Measurements from ENCODE around the gene FGF22. TPM values are rescaled to one million over a fixed set of nuclear protein-coding genes. Genes with fewer than 3 reads are reported as not detected.

FGF22 gene
- total and polyA plus RNA-seq, 7 donors = 0.14 to 0.42 (median 0.16) TPM; not detected in 2

GRCh38 chr19:656751-657559 is 17.3 kb downstream of the FGF22 start:
- Histone ChIP-seq H3K4me3 (no peak overlapping the region), H3K27me3 (ENCODE audit: insufficient read depth in 3 of 3, low read length in 2 of 3) (no peaks in the 10 kb centered on the region), H3K9me3 (no peaks in the 10 kb centered on the region), H3K4me1 (peaks cover 50% of the 10 kb centered on the region), H3K27ac (no peak overlapping the region), H3K36me3 (ENCODE audit: insufficient read depth in 1 of 2, low read depth in 1 of 2) (peaks cover 0 to 20% of the 10 kb centered on the region in 2 donors)
- TF ChIP-seq, protein P1, sequence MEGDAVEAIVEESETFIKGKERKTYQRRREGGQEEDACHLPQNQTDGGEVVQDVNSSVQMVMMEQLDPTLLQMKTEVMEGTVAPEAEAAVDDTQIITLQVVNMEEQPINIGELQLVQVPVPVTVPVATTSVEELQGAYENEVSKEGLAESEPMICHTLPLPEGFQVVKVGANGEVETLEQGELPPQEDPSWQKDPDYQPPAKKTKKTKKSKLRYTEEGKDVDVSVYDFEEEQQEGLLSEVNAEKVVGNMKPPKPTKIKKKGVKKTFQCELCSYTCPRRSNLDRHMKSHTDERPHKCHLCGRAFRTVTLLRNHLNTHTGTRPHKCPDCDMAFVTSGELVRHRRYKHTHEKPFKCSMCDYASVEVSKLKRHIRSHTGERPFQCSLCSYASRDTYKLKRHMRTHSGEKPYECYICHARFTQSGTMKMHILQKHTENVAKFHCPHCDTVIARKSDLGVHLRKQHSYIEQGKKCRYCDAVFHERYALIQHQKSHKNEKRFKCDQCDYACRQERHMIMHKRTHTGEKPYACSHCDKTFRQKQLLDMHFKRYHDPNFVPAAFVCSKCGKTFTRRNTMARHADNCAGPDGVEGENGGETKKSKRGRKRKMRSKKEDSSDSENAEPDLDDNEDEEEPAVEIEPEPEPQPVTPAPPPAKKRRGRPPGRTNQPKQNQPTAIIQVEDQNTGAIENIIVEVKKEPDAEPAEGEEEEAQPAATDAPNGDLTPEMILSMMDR (IDR thresholded peaks at IDR 0.05) = no peak
- 80 to 83% (median 83%) methylated on average over 42 to 43 of the region's 43 CpGs for WGBS, 3 donors
- ATAC-seq = no peak
- DNase-seq = no peak
- intact Hi-C loops (cut with DNase I) = no loop called here

GRCh38 chr19:657611-658010 is 17.9 kb downstream of the FGF22 start:
- H3K36me3 ChIP-seq (ENCODE audit: insufficient read depth in 1 of 2, low read depth in 1 of 2) = peaks cover 0 to 14% of the 10 kb centered on the region in 2 donors
- no peak for ATAC-seq
- no peaks in the 10 kb centered on the region for H3K27me3 ChIP-seq (ENCODE audit: insufficient read depth in 3 of 3, low read length in 2 of 3)
- WGBS, 3 donors = 71 to 84% (median 73%) methylated on average over 18 to 19 of the region's 19 CpGs
- no peak overlapping the region for H3K4me3 ChIP-seq
- H3K27ac ChIP-seq = no peak overlapping the region
- intact Hi-C loops (cut with DNase I) = no loop called here
- H3K9me3 ChIP-seq = no peaks in the 10 kb centered on the region
- peaks cover 51% of the 10 kb centered on the region for H3K4me1 ChIP-seq
- TF ChIP-seq, protein P1 (IDR thresholded peaks at IDR 0.05) = no peak
- DNase-seq = no peak

- TF ChIP-seq, protein P1 (IDR thresholded peaks at IDR 0.05) = no peak
- 76 to 77% (median 77%) methylated on average over 31 to 33 of the region's 33 CpGs for WGBS, 3 donors
- peaks cover 0 to 9% of the 10 kb centered on the region in 2 donors for H3K36me3 ChIP-seq (ENCODE audit: insufficient read depth in 1 of 2, low read depth in 1 of 2)
- peak overlapping the region; percentile 41 for H3K4me3 ChIP-seq
- H3K27ac ChIP-seq = peak overlapping the region; percentile 91
- no peaks in the 10 kb centered on the region for H3K9me3 ChIP-seq
- no peak for ATAC-seq
- intact Hi-C loops (cut with DNase I) = no loop called here
- no peak for DNase-seq
- peaks cover 51% of the 10 kb centered on the region for H3K4me1 ChIP-seq
- H3K27me3 ChIP-seq (ENCODE audit: insufficient read depth in 3 of 3, low read length in 2 of 3) = no peaks in the 10 kb centered on the region
Observed at GRCh38 chr19:658059-658839, 18.6 kb downstream of the FGF22 start.

DNA sequence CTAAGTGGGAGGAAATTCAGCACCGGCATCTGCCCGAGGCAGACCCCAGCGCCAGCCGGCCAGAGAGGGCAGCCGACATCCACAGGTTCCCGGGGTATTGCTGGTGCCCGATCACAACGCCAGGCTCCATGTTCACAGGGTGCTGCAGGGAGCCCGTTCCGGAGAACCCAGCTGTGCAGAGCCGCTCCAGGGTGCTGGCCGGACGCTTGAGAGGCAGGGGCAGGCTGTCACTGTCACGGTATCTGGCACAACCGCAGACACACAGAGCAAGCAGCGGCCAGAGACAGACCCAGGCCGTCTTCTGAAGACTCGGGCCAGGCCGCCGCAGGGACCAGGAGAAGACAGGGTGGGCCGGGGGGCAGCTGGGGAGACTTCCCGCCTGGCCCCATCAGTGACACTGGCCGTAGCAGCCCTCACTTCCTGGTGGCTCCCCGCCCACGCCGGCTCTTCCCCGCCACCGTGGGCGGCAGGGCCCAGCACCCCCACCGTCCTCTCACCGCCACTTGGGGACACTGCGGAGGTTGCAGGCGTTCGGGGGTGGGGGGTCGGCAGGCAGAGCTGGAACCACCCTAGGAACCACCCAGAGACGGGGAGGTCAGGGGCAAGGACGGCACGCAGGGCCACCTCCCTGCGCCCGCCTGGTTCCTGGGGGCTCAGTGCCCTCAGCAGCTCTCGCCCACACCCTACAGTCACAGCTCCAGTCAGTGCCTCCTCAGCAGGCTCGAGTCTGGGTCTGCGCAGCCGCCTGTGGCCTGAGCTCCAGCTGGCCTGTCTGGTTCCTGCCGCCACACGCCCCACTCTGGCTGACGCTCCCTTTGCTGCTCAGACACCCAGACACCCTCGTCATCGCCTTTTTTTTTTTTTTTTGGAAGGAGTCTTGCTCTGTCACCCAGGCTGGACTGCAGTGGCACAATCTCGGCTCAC is 19.5 kb downstream of the FGF22 start:
- Histone ChIP-seq H3K9me3 (no peaks in the 10 kb centered on the region), H3K36me3 (ENCODE audit: insufficient read depth in 1 of 2, low read depth in 1 of 2) (no peaks in the 10 kb centered on the region), H3K27ac (peak overlapping the region; percentile 91), H3K4me3 (peak overlapping the region; percentile 41), H3K4me1 (peaks cover 56% of the 10 kb centered on the region), H3K27me3 (ENCODE audit: insufficient read depth in 3 of 3, low read length in 2 of 3) (no peaks in the 10 kb centered on the region)
- TF ChIP-seq, protein P1 (IDR thresholded peaks at IDR 0.05) = no peak
- DNase-seq = peak; percentile 69 to 77
- peak; percentile 18 to 54 (median 30) for ATAC-seq
- 58 to 71% (median 63%) methylated on average over 45 to 50 of the region's 50 CpGs for WGBS, 3 donors
- intact Hi-C loops (cut with DNase I) = no loop called here

All from psoas muscle (tissue), 8 donors.